Mucosa of rectum (tissue), 2 donors: Measurements from ENCODE around the gene TIAM2.
"Not testable (repeated sequence)": the region's sequence is repeated elsewhere in the genome, so short reads cannot be mapped to it uniquely, and the experiment has no call there.

Experiments
- H3K27ac ChIP-seq, 2 donors: one replicate each; pipeline ENCODE4 v1.7.0; 2013; ENCODE audit warnings: inconsistent platforms in 2 of 2, low read depth in 2 of 2, low read length in 2 of 2
- H3K27me3 ChIP-seq, 2 donors: one replicate each; pipeline ENCODE4 v1.7.0; 2013; ENCODE audit warnings: low read length in 2 of 2; ENCODE audit not compliant: control insufficient read depth in 2 of 2, insufficient read depth in 2 of 2
- H3K36me3 ChIP-seq, 2 donors: one replicate each; pipeline ENCODE4 v1.7.0; 2013; ENCODE audit warnings: low read length in 2 of 2; ENCODE audit not compliant: control insufficient read depth in 2 of 2, insufficient read depth in 2 of 2
- H3K4me1 ChIP-seq, 2 donors: one replicate each; pipeline ENCODE4 v1.7.0; 2013; ENCODE audit warnings: low read length in 2 of 2, mild to moderate bottlenecking in 1 of 2; ENCODE audit not compliant: control insufficient read depth in 2 of 2, insufficient read depth in 2 of 2
- H3K4me3 ChIP-seq, 2 donors: one replicate each; pipeline ENCODE4 v1.7.0; 2013; ENCODE audit warnings: low read length in 2 of 2
- H3K9ac ChIP-seq, 2 donors: one replicate each; pipeline ENCODE4 v1.7.0; 2013; ENCODE audit warnings: low read length in 2 of 2, low read depth in 1 of 2, mild to moderate bottlenecking in 1 of 2
- H3K9me3 ChIP-seq, 2 donors: one replicate each; pipeline ENCODE4 v1.7.0; 2013; ENCODE audit warnings: low read length in 2 of 2; ENCODE audit not compliant: control insufficient read depth in 2 of 2
- donor health status: healthy.
- donor health status: Normal muscosa, but diverticular disease.

TIAM2 gene

DNA sequence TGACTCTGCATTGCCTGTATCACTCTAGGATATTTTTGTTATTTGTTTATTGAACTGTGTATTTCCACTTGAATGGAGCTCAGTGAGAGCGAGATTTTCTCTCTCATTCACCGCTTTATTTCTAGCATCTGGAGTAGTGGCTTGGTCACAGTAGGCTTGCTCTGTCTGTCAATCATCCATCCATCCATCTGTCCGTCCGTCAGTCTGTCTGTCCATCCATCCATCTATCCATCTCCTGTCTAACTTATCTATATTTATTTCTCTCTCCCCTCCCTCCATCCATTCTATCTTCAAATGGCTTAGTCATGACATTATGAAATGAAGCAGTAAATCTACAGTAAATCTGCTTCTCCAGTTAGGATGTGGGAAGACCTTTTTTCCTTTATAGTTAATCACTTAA lies 94.6 kb downstream of the TIAM2 start:
- Histone ChIP-seq H3K36me3 (no peaks in the 10 kb centered on the region), H3K9ac (no peak overlapping the region), H3K27me3 (no peaks in the 10 kb centered on the region), H3K4me3 (no peak overlapping the region), H3K9me3 (no peaks in the 10 kb centered on the region), H3K27ac (no peak overlapping the region), H3K4me1 (peaks cover 0 to 2% of the 10 kb centered on the region in 2 donors)

DNA sequence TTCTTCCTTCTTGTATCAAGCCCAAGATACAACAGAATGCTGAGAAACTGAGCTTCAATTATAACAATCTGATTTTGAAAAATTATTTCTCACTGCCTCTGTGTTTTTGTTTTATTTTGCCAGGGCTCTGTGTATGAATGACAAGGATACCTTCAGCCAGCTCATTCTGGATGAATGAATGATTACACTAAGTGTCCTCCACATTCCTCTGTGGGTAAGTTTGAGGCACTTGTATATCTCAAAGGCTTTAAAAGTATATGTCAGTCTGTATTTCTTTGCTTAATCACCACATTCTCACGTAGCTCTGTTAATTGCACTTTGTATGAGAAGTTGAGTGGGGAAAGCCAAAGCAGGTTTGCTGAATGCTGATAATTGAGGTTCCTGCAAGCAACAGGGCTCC lies 95.1 kb downstream of the TIAM2 start:
- Histone ChIP-seq H3K4me3 (no peak overlapping the region), H3K9me3 (no peaks in the 10 kb centered on the region), H3K4me1 (peaks cover 0 to 1% of the 10 kb centered on the region in 2 donors), H3K36me3 (no peaks in the 10 kb centered on the region), H3K9ac (no peak overlapping the region), H3K27me3 (no peaks in the 10 kb centered on the region), H3K27ac (no peak overlapping the region)

DNA sequence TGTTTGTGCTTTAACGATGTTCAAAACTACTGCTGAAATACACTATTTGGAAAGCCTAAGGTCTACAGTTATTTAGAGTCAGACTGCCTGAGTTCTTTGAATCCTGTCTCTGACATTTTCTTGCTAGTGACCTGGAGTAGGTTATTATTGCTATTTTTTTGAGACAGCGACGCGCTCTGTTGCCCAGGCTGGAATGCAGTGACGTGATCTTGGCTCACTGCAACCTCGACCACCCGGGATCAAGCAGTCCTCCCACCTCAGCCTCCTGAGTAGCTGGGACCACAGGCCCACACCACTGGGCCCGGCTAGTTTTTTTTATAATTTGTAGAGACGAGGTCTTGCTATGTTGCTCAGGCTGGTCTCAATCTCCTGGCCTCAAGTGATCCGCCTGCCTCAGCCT lies 96.6 kb downstream of the TIAM2 start:
- no peak overlapping the region for H3K9ac ChIP-seq
- no peaks in the 10 kb centered on the region for H3K36me3 ChIP-seq
- H3K9me3 ChIP-seq = no peaks in the 10 kb centered on the region
- no peaks in the 10 kb centered on the region for H3K27me3 ChIP-seq
- no peaks in the 10 kb centered on the region for H3K4me1 ChIP-seq
- no peak overlapping the region for H3K27ac ChIP-seq
- no peak overlapping the region for H3K4me3 ChIP-seq

DNA sequence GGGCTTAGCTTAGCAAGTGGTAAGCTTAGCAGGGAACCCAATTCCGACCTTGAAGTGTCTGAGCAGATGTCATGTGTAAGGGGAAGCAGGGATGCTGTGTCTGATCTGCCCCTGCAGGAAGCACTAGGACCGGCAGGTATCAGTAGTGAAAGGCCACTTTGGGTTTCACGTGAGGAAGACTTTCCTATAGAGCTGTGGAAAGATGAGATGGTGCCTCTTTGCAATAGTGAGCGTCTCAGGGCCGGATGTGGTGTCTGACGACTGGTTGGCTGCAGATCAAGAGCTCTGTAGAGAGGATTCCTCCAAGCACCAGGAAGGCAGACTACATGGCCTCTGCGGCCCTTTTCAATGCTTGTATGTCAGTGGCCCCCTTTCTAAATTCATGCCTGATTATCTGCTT lies 98.3 kb downstream of the TIAM2 start:
- H3K9ac ChIP-seq = no peak overlapping the region

DNA sequence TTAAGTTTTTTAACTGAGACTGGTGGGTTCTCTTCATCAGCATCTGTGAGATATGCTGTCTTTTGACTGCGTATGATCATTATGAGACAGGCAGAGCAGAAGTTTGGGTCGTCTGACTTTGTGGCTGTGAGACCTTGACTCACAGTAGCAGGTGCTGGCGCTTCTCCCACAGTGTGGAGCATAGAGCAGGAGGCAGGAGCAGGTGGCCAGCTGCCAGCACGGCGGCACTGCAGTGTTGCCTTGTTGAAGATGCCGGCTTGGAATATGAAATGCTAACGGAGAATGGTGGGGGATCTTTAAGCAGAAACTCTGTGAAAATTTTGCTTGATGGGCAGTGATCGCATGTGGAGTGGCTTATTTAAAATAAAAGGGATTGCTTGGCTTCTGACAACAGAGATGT lies 105.0 kb downstream of the TIAM2 start:
- no peaks in the 10 kb centered on the region for H3K4me1 ChIP-seq
- H3K9ac ChIP-seq = no peak overlapping the region
- H3K27ac ChIP-seq = no peak overlapping the region
- H3K27me3 ChIP-seq = peaks cover 0 to 1% of the 10 kb centered on the region in 2 donors
- no peaks in the 10 kb centered on the region for H3K9me3 ChIP-seq
- H3K4me3 ChIP-seq = no peak overlapping the region
- no peaks in the 10 kb centered on the region for H3K36me3 ChIP-seq

More for the DNA sequence above, 98.3 kb downstream of the TIAM2 start:
- no peaks in the 10 kb centered on the region for H3K9me3 ChIP-seq
- no peak overlapping the region for H3K27ac ChIP-seq
- no peaks in the 10 kb centered on the region for H3K4me1 ChIP-seq
- H3K27me3 ChIP-seq = no peaks in the 10 kb centered on the region
- no peak overlapping the region for H3K4me3 ChIP-seq
- no peaks in the 10 kb centered on the region for H3K36me3 ChIP-seq

DNA sequence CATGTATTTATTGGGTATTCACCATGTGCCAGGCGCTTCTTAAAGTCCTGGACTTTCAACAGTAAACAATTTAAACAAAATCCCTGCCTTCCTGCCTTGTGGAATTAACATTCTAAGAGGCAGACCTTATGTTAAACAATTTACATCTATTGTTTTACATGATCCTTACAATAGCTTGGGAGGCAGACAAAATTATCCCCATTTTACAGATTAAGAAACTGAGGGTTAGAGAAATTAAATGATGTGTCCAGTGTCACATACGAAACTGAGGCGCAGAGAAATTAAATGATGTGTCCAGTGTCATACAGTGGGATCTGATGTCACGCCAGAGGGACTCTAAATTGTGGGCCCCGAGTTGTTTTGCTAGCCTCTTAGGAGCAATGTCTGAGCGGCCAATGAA lies 105.5 kb downstream of the TIAM2 start:
- Histone ChIP-seq H3K9me3 (no peaks in the 10 kb centered on the region), H3K27me3 (peaks cover 0 to 1% of the 10 kb centered on the region in 2 donors), H3K4me1 (no peaks in the 10 kb centered on the region), H3K36me3 (no peaks in the 10 kb centered on the region), H3K4me3 (no peak overlapping the region), H3K27ac (no peak overlapping the region), H3K9ac (no peak overlapping the region)

DNA sequence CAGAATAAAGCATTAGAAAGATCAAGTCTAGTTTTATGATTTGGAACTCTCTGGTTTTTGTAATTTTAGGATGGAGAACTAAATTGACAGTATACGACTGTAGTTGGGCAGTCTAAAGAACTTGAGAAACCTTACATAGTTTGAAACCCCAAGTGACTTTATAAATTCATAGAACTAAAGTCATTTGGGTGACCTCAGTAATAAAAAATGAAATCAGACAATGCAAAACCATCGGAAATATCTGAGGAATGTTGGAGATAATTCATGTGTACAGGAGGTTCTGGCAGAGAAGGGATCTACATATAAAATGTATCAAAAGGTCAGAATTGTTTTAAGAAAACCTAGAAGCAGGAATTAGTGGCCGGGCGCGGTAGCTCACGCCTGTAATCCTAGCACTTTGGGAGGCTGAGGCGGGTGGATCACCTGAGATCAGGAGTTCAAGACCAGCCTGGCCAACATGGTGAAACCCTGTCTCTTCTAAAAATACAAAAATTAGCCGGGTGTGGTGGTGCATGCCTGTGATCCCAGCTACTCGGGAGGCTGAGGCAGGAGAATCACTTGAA lies 108.0 kb downstream of the TIAM2 start:
- not testable (repeated sequence) for H3K27ac ChIP-seq, H3K4me1 ChIP-seq, H3K36me3 ChIP-seq, H3K4me3 ChIP-seq, H3K9me3 ChIP-seq, H3K27me3 ChIP-seq, H3K9ac ChIP-seq

DNA sequence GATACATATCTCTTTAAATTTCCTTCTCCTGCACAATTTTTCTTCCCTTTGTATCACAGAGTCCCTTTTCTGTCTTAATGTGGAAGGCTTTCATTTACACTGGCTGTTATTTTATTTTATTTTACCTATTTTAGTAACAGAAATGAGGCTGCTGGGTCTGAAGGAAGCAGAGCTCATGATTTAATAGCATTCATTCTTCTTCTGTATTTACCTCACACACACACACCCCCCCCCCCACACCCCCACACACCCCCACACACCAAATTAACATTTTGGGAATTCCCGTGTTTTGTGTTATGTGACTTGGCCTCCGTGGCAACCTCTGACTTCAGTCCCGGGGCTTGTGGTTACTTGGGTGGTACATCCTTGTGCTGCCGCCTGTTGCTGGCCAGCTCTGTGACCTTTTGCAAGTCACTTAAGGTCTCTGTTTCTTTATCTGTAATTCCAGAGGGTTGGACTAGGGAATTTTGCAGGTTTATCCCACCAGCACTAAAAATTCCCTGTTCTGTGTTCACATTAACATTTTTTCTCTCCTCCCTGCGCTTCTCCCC lies 108.8 kb downstream of the TIAM2 start:
- Histone ChIP-seq H3K9ac (no peak overlapping the region), H3K9me3 (no peaks in the 10 kb centered on the region), H3K36me3 (no peaks in the 10 kb centered on the region), H3K4me1 (no peaks in the 10 kb centered on the region), H3K27me3 (peaks cover 0 to 1% of the 10 kb centered on the region in 2 donors), H3K4me3 (no peak overlapping the region), H3K27ac (no peak overlapping the region)

DNA sequence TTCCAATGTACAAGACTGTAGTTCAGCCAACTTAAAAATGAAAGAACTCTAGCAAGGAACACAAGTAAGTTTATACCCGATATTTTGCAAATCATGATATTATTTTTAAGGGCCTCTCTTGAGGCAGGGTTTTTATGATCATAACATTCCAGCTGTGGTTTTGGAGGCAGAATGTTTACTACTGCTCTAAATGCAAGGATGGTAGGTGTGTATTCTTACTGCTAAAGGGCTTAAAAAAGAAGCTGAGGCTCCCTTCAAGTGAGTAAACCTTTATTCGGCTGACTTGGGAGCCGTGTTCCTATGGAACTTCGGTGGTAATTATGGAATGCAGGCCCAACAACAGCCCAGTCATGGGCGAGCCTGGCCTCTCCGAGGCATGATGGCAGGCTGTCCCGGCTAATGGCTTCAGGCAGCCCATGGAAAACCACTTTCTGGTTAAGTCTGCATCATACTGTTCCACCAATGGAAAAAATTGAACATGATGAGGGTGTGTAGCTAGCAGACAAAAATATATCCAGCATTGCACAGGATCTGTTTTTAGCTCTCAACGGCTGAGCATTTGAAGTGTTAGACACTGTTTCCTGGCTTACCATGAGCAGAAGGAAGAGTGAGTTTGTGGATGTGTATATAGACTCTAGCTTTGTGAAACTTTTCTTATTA lies 111.5 kb downstream of the TIAM2 start:
- Histone ChIP-seq H3K9me3 (no peaks in the 10 kb centered on the region), H3K36me3 (no peaks in the 10 kb centered on the region), H3K27ac (no peak overlapping the region), H3K9ac (no peak overlapping the region), H3K4me3 (no peak overlapping the region), H3K4me1 (no peaks in the 10 kb centered on the region), H3K27me3 (peaks cover 0 to 1% of the 10 kb centered on the region in 2 donors)

DNA sequence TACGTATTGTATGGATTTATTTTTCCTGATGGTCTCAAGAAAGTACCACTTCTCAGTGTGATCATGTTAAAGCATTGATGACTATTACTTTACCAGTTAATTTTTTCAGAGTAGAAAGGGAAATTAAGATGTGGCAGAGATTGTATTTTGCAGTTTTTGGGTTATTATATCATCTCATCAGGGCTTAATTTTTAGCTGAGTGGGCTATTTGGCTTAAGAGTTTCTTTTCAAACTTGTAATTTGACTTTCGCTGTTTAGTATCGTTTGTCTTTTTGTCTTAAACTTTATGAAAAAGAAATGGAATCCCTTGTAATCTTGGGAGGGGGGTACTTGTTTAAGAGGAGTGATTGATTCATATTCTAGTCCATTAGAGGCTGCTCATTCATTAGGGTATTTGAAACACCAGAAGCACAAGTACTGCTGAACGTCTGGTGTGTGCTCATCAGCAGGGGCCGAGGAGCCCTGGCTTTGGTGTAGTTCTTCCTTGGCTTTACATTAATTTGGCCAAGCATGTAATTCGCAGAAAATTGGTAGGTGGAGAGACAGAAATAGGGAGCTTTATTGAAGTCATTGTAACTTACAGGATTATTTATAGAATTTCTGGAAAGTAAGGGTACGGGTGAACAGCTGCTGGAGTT lies 112.4 kb downstream of the TIAM2 start:
- H3K4me3 ChIP-seq = no peak overlapping the region
- H3K27ac ChIP-seq = no peak overlapping the region
- H3K9ac ChIP-seq = no peak overlapping the region
- no peaks in the 10 kb centered on the region for H3K4me1 ChIP-seq
- no peaks in the 10 kb centered on the region for H3K36me3 ChIP-seq
- H3K27me3 ChIP-seq = peaks cover 0 to 1% of the 10 kb centered on the region in 2 donors
- H3K9me3 ChIP-seq = no peaks in the 10 kb centered on the region
